Liver (tissue), 3 donors: Measurements from ENCODE around the gene NOX1.

ENCODE experiments used
- ATF3 ChIP-seq: IDR thresholded peaks from 2 replicates; pipeline ENCODE4 v1.6.1; 2016; ENCODE audit warnings: antibody characterized with exemption
- CTCF ChIP-seq: fragments of 150-350 bp; IDR thresholded peaks from 2 replicates; pipeline ENCODE4 v1.5.1; 2017; ENCODE audit warnings: improper control_type of control experiment, low read depth, low read length; ENCODE audit not compliant: missing input control
- EGR1 ChIP-seq, 2 donors: IDR thresholded peaks; 2 replicates each; pipeline ENCODE4 v1.6.1; 2016 to 2018; ENCODE audit warnings: antibody characterized with exemption in 2 of 2, low read depth in 2 of 2
- GABPA ChIP-seq, 2 donors: IDR thresholded peaks in 1 of 2; conservative IDR thresholded peaks in 1 of 2; 2 replicates each; pipeline ENCODE4 v1.6.1; 2016; ENCODE audit warnings: antibody characterized with exemption in 2 of 2, mild to moderate bottlenecking in 1 of 2, moderate library complexity in 1 of 2
- HNF4A ChIP-seq, 2 donors: conservative IDR thresholded peaks; 2 replicates each; pipeline ENCODE4 v1.6.1; 2016; ENCODE audit warnings: antibody characterized with exemption in 2 of 2, mild to moderate bottlenecking in 2 of 2
- JUND ChIP-seq, 2 donors: IDR thresholded peaks; 2 replicates each; pipeline ENCODE4 v1.6.1; 2016; ENCODE audit warnings: antibody characterized with exemption in 2 of 2
- MAX ChIP-seq: IDR thresholded peaks from 2 replicates; pipeline ENCODE4 v1.6.1; 2016; ENCODE audit warnings: antibody characterized with exemption
- RAD21 ChIP-seq, 2 donors: IDR thresholded peaks; 2 replicates each; pipeline ENCODE4 v1.6.1; 2016; ENCODE audit warnings: antibody characterized with exemption in 2 of 2, mild to moderate bottlenecking in 2 of 2
- SP1 ChIP-seq: IDR thresholded peaks from 2 replicates; pipeline ENCODE4 v1.6.1; 2018; ENCODE audit warnings: antibody characterized with exemption, mild to moderate bottlenecking
- donor health status: healthy.
- donor health status: healthy.

GRCh38 chrX:100831219-100831946, 42.8 kb downstream of the NOX1 start:
- TF ChIP-seq ATF3 (no peak), CTCF (no peak), MAX (no peak), JUND (IDR thresholded peaks at IDR 0.05) (no peak), RAD21 (IDR thresholded peaks at IDR 0.05) (no peak), GABPA (IDR thresholded peaks at IDR 0.05 in 1 of 2, conservative IDR thresholded peaks at IDR 0.05 in 1 of 2) (no peak), EGR1 (IDR thresholded peaks at IDR 0.05; ENCODE audit: low read depth in 2 of 2) (no peak), HNF4A (conservative IDR thresholded peaks at IDR 0.05) (no peak), SP1 (no peak)
